Measurements from ENCODE around the gene FBXL12. TPM values are rescaled to one million over a fixed set of nuclear protein-coding genes. Genes with fewer than 3 reads are reported as not detected.

FBXL12 gene
- total and polyA plus RNA-seq, 3 experiments from 2014 or later: 17.2 to 25.3 (median 24.6) TPM

DNA sequence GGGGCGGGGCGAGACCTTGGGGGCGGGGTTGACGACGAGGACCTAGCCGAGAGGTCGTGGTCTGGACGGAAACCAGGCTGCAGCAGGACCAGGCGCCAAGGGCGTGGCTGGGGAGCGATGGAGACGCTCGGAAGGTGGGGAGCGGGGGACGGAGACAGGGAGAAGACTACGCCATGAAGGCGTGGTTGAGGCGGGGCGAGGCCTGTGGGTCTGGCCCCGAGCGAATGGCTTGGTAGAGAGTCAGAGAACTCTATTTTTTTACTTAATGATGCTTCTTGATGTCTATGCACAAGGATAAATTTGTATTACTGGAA lies 674 bp upstream of the FBXL12 start:
- CTCF ChIA-PET: interaction anchor here (1.4 to 1.6 kb wide), 2 partner anchors 24 to 27 kb away, joined by 4 to 5 read pairs; no protein-coding TSS in a partner anchor

DNA sequence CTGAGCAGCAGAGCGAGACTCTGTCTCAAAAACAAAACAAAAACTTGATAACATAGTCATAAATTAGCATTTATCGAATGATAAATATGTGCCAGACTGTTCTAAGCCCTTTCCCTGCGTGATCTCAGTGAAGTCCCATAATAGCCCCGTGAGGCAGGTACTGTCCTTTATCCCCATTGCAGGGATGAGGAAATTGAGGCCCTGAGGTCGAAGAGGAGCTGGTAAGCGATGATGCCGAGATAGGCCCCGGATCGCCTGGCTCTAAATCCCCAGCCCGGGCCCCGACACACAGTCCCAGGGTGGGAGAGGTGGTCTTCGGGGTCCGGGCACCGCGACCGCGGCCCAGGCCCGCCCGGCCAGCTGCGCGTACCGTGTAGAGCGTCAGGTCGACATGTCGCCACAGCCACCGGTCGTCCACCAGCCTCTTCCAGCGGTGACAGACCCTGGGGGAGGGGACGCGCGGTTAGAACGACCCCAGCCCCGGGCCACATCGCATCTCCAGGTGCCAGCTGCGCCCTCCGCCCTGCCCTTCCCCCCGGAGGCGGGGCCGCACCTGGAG lies 625 bp downstream of the FBXL12 start:
- CTCF ChIA-PET: interaction anchor here (0.6 to 1.6 kb wide), 3 partner anchors 19 to 25 kb away, joined by 3 to 5 read pairs (median 4); no protein-coding TSS in a partner anchor
- no peak for DNase-seq

More for the DNA sequence above, 674 bp upstream of the FBXL12 start:
- H3K4me1 ChIP-seq (ENCODE audit: insufficient read depth, low read length): peaks cover 24% of the 10 kb centered on the region
- H3K4me1 Mint-ChIP-seq: peaks cover 27 to 47% (median 36%) of the 10 kb centered on the region in 3 donors
- H3K9me3 ChIP-seq (ENCODE audit: low read length): no peaks in the 10 kb centered on the region
- peak overlapping the region; percentile 59 for H3K27ac ChIP-seq (ENCODE audit: low read depth, low read length)
- no peaks in the 10 kb centered on the region for H3K27me3 ChIP-seq (ENCODE audit: insufficient read depth, low read length, poor library complexity, severe bottlenecking)
- H3K27me3 Mint-ChIP-seq: no peaks in the 10 kb centered on the region
- POLR2A ChIA-PET: interaction anchor here (0.6 to 1.3 kb wide), 6 partner anchors 9 to 496 kb away, joined by 3 to 10 read pairs (median 3); partner anchors contain the start of genes PIN1 and ZNF559
- peak overlapping the region; percentile 84 to 96 (median 89) for H3K4me3 Mint-ChIP-seq
- peak overlapping the region; percentile 39 for H3K4me3 ChIP-seq (ENCODE audit: low read length)
- peaks cover 6 to 32% (median 8%) of the 10 kb centered on the region in 3 donors for H3K36me3 Mint-ChIP-seq
- H3K27ac Mint-ChIP-seq: peak overlapping the region in 7 of 8 donors; percentile 78 to 97 (median 95)
- peaks cover 0 to 4% (median 0%) of the 10 kb centered on the region in 5 donors for H3K9me3 Mint-ChIP-seq
- no peaks in the 10 kb centered on the region for H3K36me3 ChIP-seq (ENCODE audit: insufficient read depth, low read length)
- DNase-seq: no peak

DNA sequence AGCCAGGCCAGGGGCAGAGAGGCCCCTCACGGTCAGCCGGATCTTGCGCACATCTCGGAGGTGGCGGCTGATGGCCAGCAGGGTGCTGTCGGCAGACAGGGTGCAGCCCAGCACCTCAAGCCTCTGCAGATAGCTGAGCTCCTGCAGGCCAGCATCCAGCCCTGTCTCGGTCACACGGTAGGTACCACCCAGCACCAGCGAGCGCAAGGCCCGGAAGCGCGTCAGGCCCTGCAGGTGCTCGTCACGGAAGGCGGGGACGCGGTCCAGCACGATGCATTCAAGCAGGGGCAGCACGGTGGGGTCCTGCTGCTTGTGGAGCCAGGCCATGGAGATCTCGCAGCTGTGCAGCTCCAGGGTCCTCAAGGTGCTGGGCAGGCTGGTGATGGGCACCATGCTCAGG lies 7.7 kb downstream of the FBXL12 start:
- ChIA-PET POLR2A (no interaction called here), CTCF (no interaction called here)
- Histone ChIP-seq H3K36me3 (ENCODE audit: insufficient read depth, low read length) (peaks cover 18% of the 10 kb centered on the region), H3K4me1 (ENCODE audit: insufficient read depth, low read length) (peaks cover 42% of the 10 kb centered on the region), H3K27me3 (ENCODE audit: insufficient read depth, low read length, poor library complexity, severe bottlenecking) (no peaks in the 10 kb centered on the region), H3K4me3 (ENCODE audit: low read length) (no peak overlapping the region), H3K9me3 (ENCODE audit: low read length) (no peaks in the 10 kb centered on the region), H3K27ac (ENCODE audit: low read depth, low read length) (no peak overlapping the region)
- peaks cover 5 to 38% (median 7%) of the 10 kb centered on the region in 3 donors for H3K36me3 Mint-ChIP-seq
- DNase-seq: no peak
- peak overlapping the region in 1 of 8 donors; percentile 47 for H3K27ac Mint-ChIP-seq
- peaks cover 0 to 1% of the 10 kb centered on the region in 2 donors for H3K27me3 Mint-ChIP-seq
- H3K4me3 Mint-ChIP-seq: no peak overlapping the region
- peaks cover 27 to 49% (median 35%) of the 10 kb centered on the region in 3 donors for H3K4me1 Mint-ChIP-seq
- peaks cover 0 to under 1% (median 0%) of the 10 kb centered on the region in 5 donors for H3K9me3 Mint-ChIP-seq

More for the DNA sequence above, 625 bp downstream of the FBXL12 start:
- Mint-ChIP-seq H3K4me1 (peaks cover 28 to 51% (median 36%) of the 10 kb centered on the region in 3 donors), H3K36me3 (peaks cover 6 to 32% (median 8%) of the 10 kb centered on the region in 3 donors), H3K27me3 (no peaks in the 10 kb centered on the region), H3K9me3 (peaks cover 0 to 4% (median 0%) of the 10 kb centered on the region in 5 donors), H3K27ac (peak overlapping the region; percentile 78 to 97 (median 95)), H3K4me3 (peak overlapping the region; percentile 84 to 96 (median 89))
- Histone ChIP-seq H3K36me3 (ENCODE audit: insufficient read depth, low read length) (no peaks in the 10 kb centered on the region), H3K9me3 (ENCODE audit: low read length) (no peaks in the 10 kb centered on the region), H3K27ac (ENCODE audit: low read depth, low read length) (peak overlapping the region; percentile 98), H3K4me3 (ENCODE audit: low read length) (peak overlapping the region; percentile 95), H3K4me1 (ENCODE audit: insufficient read depth, low read length) (peaks cover 24% of the 10 kb centered on the region), H3K27me3 (ENCODE audit: insufficient read depth, low read length, poor library complexity, severe bottlenecking) (no peaks in the 10 kb centered on the region)
- POLR2A ChIA-PET: interaction anchor here (0.6 to 1.3 kb wide), 5 partner anchors 10 to 494 kb away, joined by 3 to 10 read pairs (median 4); partner anchors contain the start of genes PIN1 and ZNF559

DNA sequence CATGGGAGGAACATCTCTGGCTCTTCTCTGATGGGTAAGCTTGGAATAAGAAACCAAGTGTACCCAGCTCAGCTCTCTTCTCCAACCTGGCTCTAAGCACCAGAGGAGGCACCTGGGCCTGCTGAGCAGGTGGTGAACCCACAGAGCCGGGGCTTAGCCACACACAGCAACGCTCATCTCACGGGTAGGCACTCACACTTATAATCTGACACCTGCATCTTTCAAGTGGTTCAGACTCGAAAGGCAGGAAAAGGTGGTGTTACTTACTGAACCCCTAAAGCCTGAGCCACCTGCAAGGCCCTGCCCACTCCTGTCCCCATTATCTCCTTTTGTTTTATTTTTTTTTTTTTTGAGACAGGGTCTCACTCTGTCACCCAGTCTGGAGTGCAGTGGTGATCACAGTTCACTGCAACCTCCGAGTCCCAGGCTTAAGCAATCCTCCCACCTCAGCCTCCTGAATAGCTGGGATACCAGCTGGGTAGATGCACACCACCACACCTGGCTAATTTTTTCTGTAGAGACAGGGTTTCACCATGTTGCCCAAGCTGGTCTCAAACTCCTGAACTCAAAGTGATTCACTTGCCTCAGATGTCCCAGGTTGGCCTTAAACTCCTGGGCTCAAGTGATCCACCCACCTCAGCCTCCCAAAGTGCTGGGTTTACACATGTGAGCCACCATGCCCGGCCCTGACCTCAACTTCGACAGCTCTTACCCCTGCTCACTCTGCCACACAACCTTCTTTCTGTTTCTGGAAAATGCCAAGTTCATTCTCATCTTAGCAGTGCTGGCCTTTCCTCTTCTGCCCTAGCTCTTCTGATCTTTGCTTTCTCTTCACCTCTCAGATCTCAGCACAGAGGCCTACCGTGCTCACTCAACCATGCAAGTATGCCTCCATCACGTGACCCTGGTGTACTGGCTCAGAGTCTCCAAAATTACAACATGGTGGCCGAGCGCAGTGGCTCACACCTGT lies 9.7 kb downstream of the FBXL12 start:
- no peak overlapping the region for H3K27ac ChIP-seq (ENCODE audit: low read depth, low read length)
- CTCF ChIA-PET: interaction anchor here (0.6 to 2.0 kb wide), 4 partner anchors 11 to 226 kb away, joined by 3 to 5 read pairs (median 3); no protein-coding TSS in a partner anchor
- peak overlapping the region; percentile 18 to 65 (median 46) for H3K4me3 Mint-ChIP-seq
- peaks cover 18% of the 10 kb centered on the region for H3K36me3 ChIP-seq (ENCODE audit: insufficient read depth, low read length)
- H3K27me3 ChIP-seq (ENCODE audit: insufficient read depth, low read length, poor library complexity, severe bottlenecking): no peaks in the 10 kb centered on the region
- H3K9me3 ChIP-seq (ENCODE audit: low read length): no peaks in the 10 kb centered on the region
- POLR2A ChIA-PET: interaction anchor here (0.7 kb wide), 1 partner anchor 10 kb away, joined by 3 read pairs; the partner anchor contains the start of gene FBXL12
- H3K27ac Mint-ChIP-seq: peak overlapping the region; percentile 47 to 94 (median 87)
- DNase-seq: peak; percentile 24 to 73 (median 63)
- peaks cover 2 to 30% (median 6%) of the 10 kb centered on the region in 3 donors for H3K36me3 Mint-ChIP-seq
- peaks cover 0 to 1% of the 10 kb centered on the region in 2 donors for H3K27me3 Mint-ChIP-seq
- no peaks in the 10 kb centered on the region for H3K9me3 Mint-ChIP-seq
- peaks cover 46% of the 10 kb centered on the region for H3K4me1 ChIP-seq (ENCODE audit: insufficient read depth, low read length)
- no peak overlapping the region for H3K4me3 ChIP-seq (ENCODE audit: low read length)
- peaks cover 26 to 46% (median 29%) of the 10 kb centered on the region in 3 donors for H3K4me1 Mint-ChIP-seq

DNA sequence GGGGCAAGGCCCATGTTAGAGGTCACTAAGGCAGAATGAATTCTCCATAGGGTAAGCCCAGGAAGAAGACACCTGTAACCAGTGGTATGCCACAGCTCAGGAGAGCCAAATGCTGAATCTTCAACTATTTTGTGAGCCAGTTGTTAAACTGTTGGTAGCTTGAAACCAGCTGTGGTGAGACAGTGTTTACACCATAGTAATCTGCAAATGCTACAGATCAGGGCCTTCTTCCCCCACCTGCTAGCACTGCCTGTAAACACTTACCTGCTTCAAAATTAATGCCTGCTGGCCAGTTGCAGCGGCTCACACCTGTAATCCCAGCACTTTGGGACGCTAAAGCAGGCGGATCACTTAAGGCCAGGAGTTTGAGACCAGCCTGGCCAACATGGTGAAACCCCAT lies 12.1 kb downstream of the FBXL12 start:
- CTCF ChIA-PET: interaction anchor here (2.2 kb wide), 1 partner anchor 12 kb away, joined by 10 read pairs; no protein-coding TSS in a partner anchor
- Mint-ChIP-seq H3K27ac (peak overlapping the region in 7 of 8 donors; percentile 47 to 85 (median 68)), H3K9me3 (no peaks in the 10 kb centered on the region), H3K4me1 (peaks cover 25 to 42% (median 29%) of the 10 kb centered on the region in 3 donors), H3K36me3 (peaks cover 2 to 21% (median 6%) of the 10 kb centered on the region in 3 donors), H3K4me3 (peak overlapping the region in 1 of 7 donors; percentile 6), H3K27me3 (peaks cover 0 to 1% of the 10 kb centered on the region in 2 donors)
- POLR2A ChIA-PET: no interaction called here
- peaks cover 17% of the 10 kb centered on the region for H3K36me3 ChIP-seq (ENCODE audit: insufficient read depth, low read length)
- no peak for DNase-seq
- H3K9me3 ChIP-seq (ENCODE audit: low read length): no peaks in the 10 kb centered on the region
- no peak overlapping the region for H3K27ac ChIP-seq (ENCODE audit: low read depth, low read length)
- no peak overlapping the region for H3K4me3 ChIP-seq (ENCODE audit: low read length)
- no peaks in the 10 kb centered on the region for H3K27me3 ChIP-seq (ENCODE audit: insufficient read depth, low read length, poor library complexity, severe bottlenecking)
- peaks cover 46% of the 10 kb centered on the region for H3K4me1 ChIP-seq (ENCODE audit: insufficient read depth, low read length)

DNA sequence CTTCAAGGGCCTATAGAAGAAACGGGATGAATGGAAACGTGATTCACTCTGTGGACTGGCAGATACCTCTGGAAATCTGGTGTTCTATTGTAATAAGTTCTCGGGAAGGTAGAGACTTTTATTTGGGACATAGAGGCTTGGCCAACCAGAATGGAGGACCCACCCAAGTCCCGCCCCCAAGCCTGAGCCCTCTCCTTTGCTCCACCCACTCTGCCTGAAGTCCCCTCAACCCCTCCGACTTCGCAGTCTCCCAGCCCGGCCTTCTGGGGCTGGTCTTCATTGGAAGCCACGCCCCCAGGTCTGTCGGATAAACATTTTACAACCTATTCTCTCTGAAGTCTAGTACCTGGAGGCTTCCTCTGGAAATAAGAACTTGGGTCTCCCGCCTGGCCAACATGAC lies 16.9 kb downstream of the FBXL12 start:
- ChIA-PET CTCF (interaction anchor here (0.7 to 1.1 kb wide), 2 partner anchors 141 to 177 kb away, joined by 3 to 5 read pairs; no protein-coding TSS in a partner anchor), POLR2A (no interaction called here)
- Mint-ChIP-seq H3K4me3 (no peak overlapping the region), H3K27me3 (no peaks in the 10 kb centered on the region), H3K27ac (peak overlapping the region in 3 of 8 donors; percentile 45 to 89 (median 88)), H3K36me3 (peaks cover 0 to 2% (median 0%) of the 10 kb centered on the region in 3 donors), H3K4me1 (peaks cover 15 to 24% (median 15%) of the 10 kb centered on the region in 3 donors), H3K9me3 (no peaks in the 10 kb centered on the region)
- no peak overlapping the region for H3K27ac ChIP-seq (ENCODE audit: low read depth, low read length)
- no peak overlapping the region for H3K4me3 ChIP-seq (ENCODE audit: low read length)
- H3K27me3 ChIP-seq (ENCODE audit: insufficient read depth, low read length, poor library complexity, severe bottlenecking): no peaks in the 10 kb centered on the region
- DNase-seq: no peak
- H3K36me3 ChIP-seq (ENCODE audit: insufficient read depth, low read length): no peaks in the 10 kb centered on the region
- H3K9me3 ChIP-seq (ENCODE audit: low read length): no peaks in the 10 kb centered on the region
- H3K4me1 ChIP-seq (ENCODE audit: insufficient read depth, low read length): peaks cover 21% of the 10 kb centered on the region

DNA sequence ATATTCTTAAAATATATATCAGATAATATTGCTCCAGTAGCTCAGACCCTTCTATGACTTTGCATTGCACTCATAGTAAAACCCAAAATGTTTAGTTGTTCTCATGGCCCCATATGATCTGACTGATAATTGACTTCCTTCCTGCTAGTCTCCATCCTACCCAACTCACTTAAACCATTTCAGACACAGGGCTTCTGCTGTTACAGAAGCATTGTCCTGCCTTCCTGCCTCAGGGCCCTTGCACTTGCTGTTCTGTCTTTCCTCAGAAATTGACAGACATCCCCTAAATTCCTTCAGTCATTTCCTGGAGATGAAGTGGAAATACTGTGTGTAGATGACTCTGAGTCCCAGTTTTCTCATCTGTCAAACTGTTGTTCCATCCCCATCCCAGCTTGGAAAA lies 19.7 kb downstream of the FBXL12 start:
- no peaks in the 10 kb centered on the region for H3K27me3 ChIP-seq (ENCODE audit: insufficient read depth, low read length, poor library complexity, severe bottlenecking)
- H3K27me3 Mint-ChIP-seq: no peaks in the 10 kb centered on the region
- ChIA-PET POLR2A (interaction anchor here (1.8 kb wide), 1 partner anchor 20 kb away, joined by 10 read pairs; the partner anchor contains the start of gene FBXL12), CTCF (interaction anchor here (0.6 to 3.3 kb wide), 5 partner anchors 9 to 593 kb away, joined by 3 to 11 read pairs (median 5); no protein-coding TSS in a partner anchor)
- H3K4me1 Mint-ChIP-seq: peaks cover 19 to 24% (median 21%) of the 10 kb centered on the region in 3 donors
- peak overlapping the region in 2 of 7 donors; percentile 1 to 33 for H3K4me3 Mint-ChIP-seq
- no peak overlapping the region for H3K4me3 ChIP-seq (ENCODE audit: low read length)
- DNase-seq: no peak
- no peaks in the 10 kb centered on the region for H3K36me3 ChIP-seq (ENCODE audit: insufficient read depth, low read length)
- H3K4me1 ChIP-seq (ENCODE audit: insufficient read depth, low read length): peaks cover 17% of the 10 kb centered on the region
- H3K9me3 ChIP-seq (ENCODE audit: low read length): no peaks in the 10 kb centered on the region
- H3K36me3 Mint-ChIP-seq: peaks cover 0 to under 1% (median 0%) of the 10 kb centered on the region in 3 donors
- peak overlapping the region in 4 of 8 donors; percentile 2 to 62 (median 23) for H3K27ac Mint-ChIP-seq
- H3K9me3 Mint-ChIP-seq: no peaks in the 10 kb centered on the region
- H3K27ac ChIP-seq (ENCODE audit: low read depth, low read length): no peak overlapping the region
